Smooth muscle cell (in vitro differentiated cells): Measurements from ENCODE around the gene VPS13D. TPM values are rescaled to one million over a fixed set of nuclear protein-coding genes. Genes with fewer than 3 reads are reported as not detected.

Experiments used
- DNase-seq: peaks from one replicate; lab custom pipeline; 2025; ENCODE audit not compliant: unreplicated experiment; lab: John Stamatoyannopoulos, UW
- H2AFZ ChIP-seq: fragments of 200-600 bp; sonication (generic); 2 replicates; pipeline ENCODE4 v1.6.0; 2016; ENCODE audit warnings: antibody characterized with exemption, low read depth, mild to moderate bottlenecking
- H3F3A ChIP-seq: fragments of 200-600 bp; sonication (generic); 2 replicates; pipeline ENCODE4 v1.6.0; 2017; ENCODE audit warnings: antibody characterized with exemption, low read depth
- H3K27ac ChIP-seq: fragments of 200-600 bp; sonication (generic); 2 replicates; pipeline ENCODE4 v1.5.1; 2016; ENCODE audit warnings: low read depth, mild to moderate bottlenecking
- H3K27me3 ChIP-seq: fragments of 200-600 bp; sonication (generic); 2 replicates; pipeline ENCODE4 v1.6.1; 2016; ENCODE audit warnings: low read depth, mild to moderate bottlenecking
- H3K36me3 ChIP-seq: fragments of 200-600 bp; sonication (generic); 2 replicates; pipeline ENCODE4 v1.5.1; 2016; ENCODE audit warnings: low read depth
- H3K4me1 ChIP-seq: fragments of 200-600 bp; sonication (generic); 2 replicates; pipeline ENCODE4 v1.5.1; 2016; ENCODE audit warnings: low read depth
- H3K4me2 ChIP-seq: fragments of 200-600 bp; sonication (generic); 2 replicates; pipeline ENCODE4 v1.6.0; 2016; ENCODE audit warnings: mild to moderate bottlenecking
- H3K4me3 ChIP-seq: fragments of 200-600 bp; sonication (generic); 2 replicates; pipeline ENCODE4 v1.5.1; 2016; ENCODE audit warnings: mild to moderate bottlenecking
- H3K79me2 ChIP-seq: fragments of 200-600 bp; sonication (generic); 2 replicates; pipeline ENCODE4 v1.6.0; 2016; ENCODE audit warnings: low read depth, mild to moderate bottlenecking
- H3K9ac ChIP-seq: fragments of 200-600 bp; sonication (generic); 2 replicates; pipeline ENCODE4 v1.6.0; 2016; ENCODE audit warnings: low read depth
- H3K9me3 ChIP-seq: fragments of 200-600 bp; sonication (generic); replicated peaks from 2 replicates; pipeline ENCODE4 v1.5.1; 2016; ENCODE audit warnings: low read depth
- H4K20me1 ChIP-seq: fragments of 200-600 bp; sonication (generic); 2 replicates; pipeline ENCODE4 v1.6.0; 2016; ENCODE audit warnings: low read depth
- WGBS: methylation state at CpG from one replicate; pipeline ENCODE4 v1.1.7; 2016; ENCODE audit warnings: low lambda C conversion rate; 5-methylcytosine and 5-hydroxymethylcytosine counted together
- polyA plus RNA-seq: library from polyadenylated mRNA; unstranded; fragments of >200 nt; fragmentation: Nextera tagmentation; extraction: Ambion mirVana; gene quantifications from 2 replicates; pipeline ENCODE4 v1.2.1, GENCODE V29; 2016
- total RNA-seq: library from RNA; depleted of rRNA; stranded (reverse); fragments of >200 nt; gene quantifications from 2 replicates; pipeline ENCODE4 v1.2.3, GENCODE V29; 2014
- TF ChIP-seq, protein P1 (sequence below): fragments of 200-600 bp; sonication (generic); IDR thresholded peaks from 2 replicates; pipeline ENCODE4 v1.5.1; 2017; ENCODE audit warnings: borderline replicate concordance, mild to moderate bottlenecking, antibody characterized with exemption; ENCODE audit not compliant: insufficient read depth, poor library complexity, severe bottlenecking

VPS13D gene
- total and polyA plus RNA-seq, 2 experiments from 2014 or later: 3.5 to 20.0 TPM

DNA sequence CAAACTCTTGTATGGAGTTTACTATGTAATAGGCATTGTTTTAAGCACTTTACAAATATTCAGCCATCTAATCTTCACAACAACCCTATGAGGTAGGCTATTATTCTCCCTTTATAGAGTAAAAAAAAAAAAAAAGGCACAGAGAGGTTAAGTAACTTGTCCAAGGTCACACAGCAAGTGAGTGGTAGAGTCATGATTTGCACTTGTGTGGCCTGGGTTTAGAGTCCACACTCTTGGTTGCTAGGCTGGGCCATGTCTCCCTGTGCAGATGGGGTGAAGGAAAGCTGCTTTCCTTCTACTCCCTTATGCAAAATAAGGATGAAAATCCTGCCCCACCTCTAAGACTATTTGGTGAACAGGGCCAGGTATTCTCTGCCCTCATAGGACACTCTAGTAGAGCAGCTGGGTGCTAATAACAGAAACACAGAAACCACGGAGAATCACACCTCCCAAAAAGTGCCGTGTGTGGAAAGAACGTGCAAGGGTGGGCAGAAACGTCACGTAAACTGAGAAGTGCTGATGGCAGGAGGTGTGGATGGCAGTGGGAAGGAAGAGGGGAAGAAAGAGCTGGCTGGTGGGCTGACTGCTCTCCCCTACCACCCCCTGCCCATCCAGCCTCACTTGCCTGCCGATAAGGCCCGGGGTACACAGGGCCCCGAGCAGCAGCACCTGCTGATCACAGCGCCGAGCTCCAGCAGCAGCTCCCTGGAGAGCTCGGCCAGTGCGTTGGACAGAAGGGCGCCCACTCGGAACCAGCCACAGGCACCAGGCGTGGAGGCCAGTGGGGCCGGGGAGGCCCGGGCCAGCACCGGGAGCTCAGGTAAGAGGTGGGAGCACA is 28.3 kb upstream of the VPS13D start:
- WGBS: 94% methylated on average over 18 of the region's 18 CpGs
- Histone ChIP-seq H2AFZ (no peak overlapping the region), H3K27ac (no peak overlapping the region), H3K36me3 (no peaks in the 10 kb centered on the region), H3K9me3 (no peaks in the 10 kb centered on the region), H3K27me3 (no peaks in the 10 kb centered on the region), H3K9ac (no peak overlapping the region), H3K4me1 (no peaks in the 10 kb centered on the region), H3K4me2 (no peak overlapping the region), H3F3A (no peaks in the 10 kb centered on the region), H3K4me3 (no peak overlapping the region), H4K20me1 (no peaks in the 10 kb centered on the region), H3K79me2 (no peaks in the 10 kb centered on the region)
- TF ChIP-seq, protein P1, sequence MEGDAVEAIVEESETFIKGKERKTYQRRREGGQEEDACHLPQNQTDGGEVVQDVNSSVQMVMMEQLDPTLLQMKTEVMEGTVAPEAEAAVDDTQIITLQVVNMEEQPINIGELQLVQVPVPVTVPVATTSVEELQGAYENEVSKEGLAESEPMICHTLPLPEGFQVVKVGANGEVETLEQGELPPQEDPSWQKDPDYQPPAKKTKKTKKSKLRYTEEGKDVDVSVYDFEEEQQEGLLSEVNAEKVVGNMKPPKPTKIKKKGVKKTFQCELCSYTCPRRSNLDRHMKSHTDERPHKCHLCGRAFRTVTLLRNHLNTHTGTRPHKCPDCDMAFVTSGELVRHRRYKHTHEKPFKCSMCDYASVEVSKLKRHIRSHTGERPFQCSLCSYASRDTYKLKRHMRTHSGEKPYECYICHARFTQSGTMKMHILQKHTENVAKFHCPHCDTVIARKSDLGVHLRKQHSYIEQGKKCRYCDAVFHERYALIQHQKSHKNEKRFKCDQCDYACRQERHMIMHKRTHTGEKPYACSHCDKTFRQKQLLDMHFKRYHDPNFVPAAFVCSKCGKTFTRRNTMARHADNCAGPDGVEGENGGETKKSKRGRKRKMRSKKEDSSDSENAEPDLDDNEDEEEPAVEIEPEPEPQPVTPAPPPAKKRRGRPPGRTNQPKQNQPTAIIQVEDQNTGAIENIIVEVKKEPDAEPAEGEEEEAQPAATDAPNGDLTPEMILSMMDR: no peak
- no peak for DNase-seq

DNA sequence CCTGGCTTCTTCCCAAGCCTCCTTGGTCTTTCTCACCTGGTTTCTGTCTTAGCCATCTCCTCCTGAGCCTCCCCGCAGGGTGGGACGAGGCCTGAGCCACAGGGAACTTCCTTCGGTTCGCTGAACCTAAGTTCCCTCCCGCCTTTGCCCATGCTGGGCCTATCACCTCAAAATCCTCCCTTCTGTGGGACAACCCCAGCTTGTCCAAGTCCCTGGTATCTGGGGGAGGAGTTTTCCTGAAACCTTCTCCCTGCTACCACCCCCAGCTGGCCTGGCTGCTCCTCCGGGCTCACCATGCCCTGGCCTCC is 27.7 kb upstream of the VPS13D start:
- WGBS: 88% methylated on average over 6 of the region's 6 CpGs
- H3F3A ChIP-seq: no peaks in the 10 kb centered on the region
- H3K4me2 ChIP-seq: no peak overlapping the region
- H3K79me2 ChIP-seq: no peaks in the 10 kb centered on the region
- TF ChIP-seq, protein P1: no peak
- DNase-seq: no peak
- no peaks in the 10 kb centered on the region for H3K4me1 ChIP-seq
- no peaks in the 10 kb centered on the region for H3K27me3 ChIP-seq
- H4K20me1 ChIP-seq: no peaks in the 10 kb centered on the region
- H3K9me3 ChIP-seq: no peaks in the 10 kb centered on the region
- no peaks in the 10 kb centered on the region for H3K36me3 ChIP-seq
- no peak overlapping the region for H3K9ac ChIP-seq
- no peak overlapping the region for H3K4me3 ChIP-seq
- no peak overlapping the region for H3K27ac ChIP-seq
- H2AFZ ChIP-seq: no peak overlapping the region

DNA sequence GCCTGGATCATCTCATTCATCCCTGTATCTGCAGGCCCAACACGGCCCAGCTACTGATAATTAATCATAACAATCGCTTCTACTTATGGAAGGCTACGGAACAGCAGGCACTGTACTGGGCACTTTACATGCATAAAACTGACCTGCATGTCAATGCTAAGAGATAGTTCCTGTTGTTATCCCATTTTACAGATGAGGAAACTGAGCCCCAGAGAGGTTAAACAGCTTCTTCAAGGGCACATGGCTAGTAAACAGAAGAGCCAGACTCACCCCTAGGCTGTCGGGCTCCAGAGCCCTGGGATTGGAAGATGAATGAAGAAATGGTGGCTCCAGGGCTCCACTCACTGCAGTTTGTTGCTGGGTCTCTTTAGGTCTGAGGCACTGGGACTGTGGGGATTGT is 27.3 kb upstream of the VPS13D start:
- H2AFZ ChIP-seq: no peak overlapping the region

More for the DNA sequence above, 27.3 kb upstream of the VPS13D start:
- no peaks in the 10 kb centered on the region for H3K27me3 ChIP-seq
- no peak overlapping the region for H3K4me3 ChIP-seq
- no peaks in the 10 kb centered on the region for H3K36me3 ChIP-seq
- no peak overlapping the region for H3K27ac ChIP-seq
- no peak overlapping the region for H3K9ac ChIP-seq
- WGBS: 89% methylated on average over 4 of the region's 4 CpGs
- no peaks in the 10 kb centered on the region for H3F3A ChIP-seq
- no peak for DNase-seq
- no peaks in the 10 kb centered on the region for H3K9me3 ChIP-seq
- no peaks in the 10 kb centered on the region for H4K20me1 ChIP-seq
- no peaks in the 10 kb centered on the region for H3K4me1 ChIP-seq
- TF ChIP-seq, protein P1: no peak
- no peaks in the 10 kb centered on the region for H3K79me2 ChIP-seq
- no peak overlapping the region for H3K4me2 ChIP-seq
